Measurements from ENCODE around the gene DHDH.

Gene DHDH

GRCh38 chr19:48950830-48951519 is 17.5 kb downstream of the DHDH start:
- no peak for DNase-seq

- no peak for DNase-seq
Measured at GRCh38 chr19:48953141-48953540, 19.6 kb downstream of the DHDH start.

- DNase-seq: no peak
Measured at GRCh38 chr19:48953990-48954594, 20.6 kb downstream of the DHDH start.

DNA sequence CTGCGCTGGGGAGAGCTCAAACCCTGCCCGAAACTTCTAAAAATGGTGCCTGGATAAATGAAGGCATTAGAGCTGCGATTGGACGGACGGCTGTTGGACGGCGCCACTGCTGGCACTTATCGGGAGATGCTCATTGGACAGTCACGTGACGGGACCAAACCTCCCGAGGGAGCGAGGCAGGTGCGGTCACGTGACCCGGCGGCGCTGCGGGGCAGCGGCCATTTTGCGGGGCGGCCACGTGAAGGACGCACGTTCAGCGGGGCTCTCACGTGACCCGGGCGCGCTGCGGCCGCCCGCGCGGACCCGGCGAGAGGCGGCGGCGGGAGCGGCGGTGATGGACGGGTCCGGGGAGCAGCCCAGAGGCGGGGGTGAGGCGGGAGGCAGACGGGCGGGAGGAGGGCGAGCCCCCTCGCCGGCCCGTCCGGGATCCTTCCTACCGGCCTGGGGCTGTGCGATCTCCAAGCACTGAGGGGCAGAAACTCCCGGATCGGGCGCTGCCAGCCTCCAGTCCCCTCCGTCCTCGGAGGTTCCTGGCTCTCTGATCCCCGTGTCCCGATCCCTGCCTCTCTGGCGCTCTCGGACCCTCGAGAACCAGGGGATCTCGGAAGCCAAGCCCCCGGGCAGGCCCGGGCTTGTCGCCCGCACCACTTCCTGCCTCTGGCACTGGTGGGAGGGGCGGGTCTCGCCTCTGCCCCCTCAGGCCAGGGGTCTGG is 21.3 kb downstream of the DHDH start, which contains the start of gene BAX:
TSS of gene BAX (plus strand) at position 281 of the 713 bp plus-strand sequence. CDS start at position 335, 54 bp downstream.
- DNase-seq: peak; percentile 96

GRCh38 chr19:48955308-48955958 is 21.9 kb downstream of the DHDH start:
- no peak for DNase-seq

DNA sequence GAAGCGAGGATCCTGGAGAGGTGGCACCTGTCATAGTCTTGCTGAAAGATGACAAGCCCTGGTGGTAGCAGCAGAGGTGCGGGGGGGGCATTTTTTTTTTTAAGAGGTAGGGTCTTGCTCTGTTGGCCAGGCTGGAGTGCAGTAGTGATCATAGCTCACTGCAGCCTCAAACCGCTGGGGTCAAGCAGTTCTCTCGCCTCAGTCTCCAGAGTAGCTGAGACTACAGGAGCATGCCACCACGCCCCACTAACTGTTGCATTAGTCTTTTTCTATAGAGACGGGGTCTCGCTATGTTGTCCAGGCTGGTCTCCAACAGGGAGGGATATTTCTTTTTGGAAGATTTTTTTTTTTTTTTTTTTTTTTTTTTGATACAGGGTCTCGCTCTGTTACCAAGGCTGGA is 24.5 kb downstream of the DHDH start:
- no peak for DNase-seq

DNA sequence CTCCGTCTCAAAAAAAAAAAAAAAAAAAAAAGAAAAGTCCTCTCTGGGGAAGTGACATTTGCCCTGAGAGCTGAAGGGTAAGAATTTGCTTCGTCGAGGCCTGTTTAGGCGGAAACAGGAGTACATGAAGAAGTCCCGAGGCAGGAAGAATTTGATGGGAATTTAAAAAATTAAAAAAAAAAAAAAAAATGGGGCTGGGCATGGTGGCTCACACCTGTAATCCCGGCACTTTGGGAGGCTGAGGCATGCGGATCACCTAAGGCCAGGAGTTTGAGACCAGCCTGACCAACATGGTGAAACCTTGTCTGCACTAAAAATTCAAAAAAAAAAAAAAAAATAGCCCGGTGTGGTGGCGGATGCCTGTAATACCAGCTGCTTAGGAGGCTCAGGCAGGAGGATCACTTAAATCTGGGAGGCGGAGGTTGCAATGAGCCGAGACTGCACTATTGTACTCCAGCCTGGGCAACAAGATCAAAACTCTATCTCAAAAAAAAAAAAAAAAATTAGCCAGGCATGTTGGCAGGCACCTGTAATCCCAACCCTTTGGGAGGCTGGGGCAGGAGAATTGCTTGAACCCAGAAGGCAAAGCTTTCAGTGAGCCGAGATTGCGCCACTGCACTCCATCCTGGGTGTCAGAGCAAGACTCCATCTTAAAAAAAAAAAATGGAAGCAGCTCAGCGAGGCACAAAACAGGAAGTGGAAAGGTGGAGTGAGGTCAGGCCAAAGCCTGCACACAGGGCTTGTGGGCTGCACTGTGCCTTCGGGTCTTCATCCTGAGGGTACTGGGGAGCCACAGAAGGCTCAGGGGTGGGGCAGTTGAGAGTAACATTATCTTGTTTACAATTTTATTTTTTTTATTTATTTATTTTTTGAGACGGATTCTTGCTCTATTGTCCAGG is 26.1 kb downstream of the DHDH start:
- no peak for DNase-seq

DNA sequence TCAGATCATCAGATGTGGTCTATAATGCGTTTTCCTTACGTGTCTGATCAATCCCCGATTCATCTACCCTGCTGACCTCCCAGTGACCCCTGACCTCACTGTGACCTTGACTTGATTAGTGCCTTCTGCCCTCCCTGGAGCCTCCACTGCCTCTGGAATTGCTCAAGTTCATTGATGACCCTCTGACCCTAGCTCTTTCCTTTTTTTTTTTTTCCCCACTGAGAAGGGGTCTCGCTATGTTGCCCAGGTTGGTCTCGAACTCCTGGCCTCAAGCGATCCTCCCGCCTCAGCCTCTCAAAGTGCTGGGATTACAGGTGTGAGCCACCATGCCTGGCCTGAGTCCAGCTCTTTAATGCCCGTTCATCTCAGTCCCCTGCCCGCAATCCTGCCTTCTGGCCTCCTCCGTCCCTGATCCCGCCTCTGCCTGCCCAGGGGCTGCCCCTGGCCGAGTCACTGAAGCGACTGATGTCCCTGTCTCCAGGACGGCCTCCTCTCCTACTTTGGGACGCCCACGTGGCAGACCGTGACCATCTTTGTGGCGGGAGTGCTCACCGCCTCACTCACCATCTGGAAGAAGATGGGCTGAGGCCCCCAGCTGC is 27.7 kb downstream of the DHDH start:
- no peak for DNase-seq

- DNase-seq: no peak
Measured at GRCh38 chr19:48961673-48962028, 28.2 kb downstream of the DHDH start.

DNA sequence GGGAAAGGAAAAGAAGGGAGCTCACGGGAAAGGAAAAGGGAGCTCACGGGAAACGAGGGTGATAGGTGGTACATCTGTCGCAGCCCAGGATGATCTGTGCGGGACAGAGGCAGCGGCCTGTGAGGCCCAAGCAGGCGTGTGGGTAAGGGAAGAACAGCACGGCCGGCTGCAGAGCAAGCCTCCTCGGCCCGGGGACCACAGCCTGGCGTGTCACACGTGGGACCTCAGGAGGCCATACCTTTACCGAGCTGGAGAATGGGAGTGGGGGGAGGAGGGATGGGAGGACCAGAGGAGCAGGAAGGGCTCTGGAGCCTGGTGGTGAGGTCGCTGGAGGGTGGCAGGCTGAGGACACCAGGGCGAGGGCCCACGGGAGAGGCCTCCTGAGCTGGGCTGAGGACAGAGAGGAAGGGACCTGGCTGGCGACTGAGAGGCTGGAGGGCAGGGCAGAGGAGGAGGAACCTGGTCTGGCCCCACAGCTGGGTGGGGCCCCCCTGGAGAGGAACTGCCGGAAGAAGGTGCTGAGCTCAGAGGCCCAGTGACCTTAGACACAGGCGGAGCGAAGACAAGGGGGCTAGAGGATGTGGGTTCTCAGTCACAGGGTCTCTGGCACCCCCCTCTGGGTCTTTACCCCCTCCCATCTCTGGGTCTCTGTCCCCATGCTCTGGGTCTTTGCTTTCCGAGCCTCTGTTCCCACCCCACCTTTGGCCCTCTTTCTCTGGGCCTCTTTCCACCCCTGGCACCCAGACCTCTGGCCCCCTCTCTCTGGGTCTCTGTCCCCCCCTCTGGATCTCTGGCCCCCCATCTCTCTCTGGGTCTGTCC is 28.7 kb downstream of the DHDH start:
- DNase-seq: no peak

DNA sequence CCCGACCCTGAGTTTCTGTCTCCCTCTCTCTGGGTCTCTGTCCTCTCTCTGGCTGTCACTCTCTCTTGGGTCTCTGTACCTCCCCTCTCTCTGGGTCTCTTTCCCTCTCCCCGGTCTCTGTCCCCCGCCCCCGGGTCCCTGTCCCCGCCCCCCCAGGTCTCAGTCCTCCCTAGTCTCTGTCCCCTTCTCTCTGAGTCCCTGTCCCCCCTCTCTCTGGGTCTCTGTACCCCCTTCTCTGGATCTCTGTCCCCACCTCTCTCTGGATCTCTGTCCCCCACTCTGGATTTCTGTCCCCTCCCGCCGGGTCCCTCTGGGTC is 29.3 kb downstream of the DHDH start:
- DNase-seq: no peak

GRCh38 chr19:48963371-48964204 is 30.1 kb downstream of the DHDH start:
- peak; percentile 81 for DNase-seq

- DNase-seq: peak; percentile 69
Measured at GRCh38 chr19:48964205-48965039, 30.9 kb downstream of the DHDH start.

DNA sequence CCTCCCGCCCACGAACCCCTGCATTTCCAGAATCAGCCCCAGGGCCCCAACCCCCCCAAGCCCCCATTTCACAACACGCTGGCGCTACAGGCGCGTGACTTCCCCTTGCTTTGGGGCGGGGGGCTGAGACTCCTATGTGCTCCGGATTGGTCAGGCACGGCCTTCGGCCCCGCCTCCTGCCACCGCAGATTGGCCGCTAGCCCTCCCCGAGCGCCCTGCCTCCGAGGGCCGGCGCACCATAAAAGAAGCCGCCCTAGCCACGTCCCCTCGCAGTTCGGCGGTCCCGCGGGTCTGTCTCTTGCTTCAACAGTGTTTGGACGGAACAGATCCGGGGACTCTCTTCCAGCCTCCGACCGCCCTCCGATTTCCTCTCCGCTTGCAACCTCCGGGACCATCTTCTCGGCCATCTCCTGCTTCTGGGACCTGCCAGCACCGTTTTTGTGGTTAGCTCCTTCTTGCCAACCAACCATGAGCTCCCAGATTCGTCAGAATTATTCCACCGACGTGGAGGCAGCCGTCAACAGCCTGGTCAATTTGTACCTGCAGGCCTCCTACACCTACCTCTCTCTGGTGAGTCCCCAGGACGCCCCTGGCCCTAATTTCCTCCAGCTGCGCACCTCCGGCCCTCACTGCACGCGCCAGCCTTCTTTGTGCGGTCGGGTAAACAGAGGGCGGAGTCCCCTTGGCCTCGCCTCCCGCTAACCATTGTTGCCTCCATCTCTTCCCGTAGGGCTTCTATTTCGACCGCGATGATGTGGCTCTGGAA is 31.7 kb downstream of the DHDH start, which contains the start of gene FTL:
TSS of gene FTL (plus strand) at position 270 of the 766 bp plus-strand sequence. CDS start at position 469, 199 bp downstream.
- DNase-seq: peak; percentile 97

- DNase-seq: peak; percentile 76
Measured at GRCh38 chr19:48965806-48966540, 32.5 kb downstream of the DHDH start.

DNA sequence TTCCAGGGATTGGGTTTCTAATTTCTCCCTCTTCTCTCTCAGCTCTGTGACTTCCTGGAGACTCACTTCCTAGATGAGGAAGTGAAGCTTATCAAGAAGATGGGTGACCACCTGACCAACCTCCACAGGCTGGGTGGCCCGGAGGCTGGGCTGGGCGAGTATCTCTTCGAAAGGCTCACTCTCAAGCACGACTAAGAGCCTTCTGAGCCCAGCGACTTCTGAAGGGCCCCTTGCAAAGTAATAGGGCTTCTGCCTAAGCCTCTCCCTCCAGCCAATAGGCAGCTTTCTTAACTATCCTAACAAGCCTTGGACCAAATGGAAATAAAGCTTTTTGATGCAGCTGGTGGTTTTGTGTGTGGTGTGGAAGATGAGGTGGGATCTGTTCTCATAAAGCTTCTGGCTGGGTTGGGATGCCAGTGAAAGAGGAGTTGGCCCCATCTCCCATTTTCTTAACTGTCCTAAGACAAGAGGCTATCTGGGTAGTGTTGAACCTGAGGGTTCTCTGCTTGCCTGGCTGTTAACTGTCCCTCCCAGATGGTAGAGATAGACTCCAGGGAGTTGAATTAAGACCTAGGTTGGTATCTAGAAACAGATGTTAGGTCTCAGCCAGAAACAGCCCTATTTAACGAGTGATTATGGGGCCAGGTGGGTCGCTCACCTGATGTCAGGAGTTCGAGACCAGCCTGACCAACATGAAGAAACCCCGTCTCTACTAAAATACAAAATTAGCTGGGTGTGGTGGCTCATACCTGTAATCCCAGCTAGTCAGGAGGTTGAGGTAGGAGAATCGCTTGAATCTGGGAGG is 33.2 kb downstream of the DHDH start:
- no peak for DNase-seq
